Lower lobe of right lung (tissue), 2 donors: ENCODE measurements around the gene SORCS1. TPM values are rescaled to one million over a fixed set of nuclear protein-coding genes. Genes with fewer than 3 reads are reported as not detected.

Experiments
- ATAC-seq, 2 donors: fragments of 200-7000 bp; cut with Tn5 transposase; one replicate each; pipeline ENCODE4 v1.9.1; 2020 to 2022; ENCODE audit warnings: mild to moderate bottlenecking in 2 of 2, moderate library complexity in 2 of 2
- DNase-seq: peaks from one replicate; pipeline ENCODE4 v3.0.0-alpha.2; 2020
- H3K27ac ChIP-seq: fragments of 200-600 bp; one replicate; pipeline ENCODE4 v1.8.0; 2022
- H3K27me3 ChIP-seq: fragments of 200-600 bp; one replicate; pipeline ENCODE4 v1.8.0; 2022; ENCODE audit warnings: low read depth
- H3K36me3 ChIP-seq: fragments of 200-600 bp; one replicate; pipeline ENCODE4 v1.8.0; 2022; ENCODE audit warnings: mild to moderate bottlenecking
- H3K4me1 ChIP-seq: fragments of 200-600 bp; one replicate; pipeline ENCODE4 v1.8.0; 2022
- H3K4me3 ChIP-seq: fragments of 200-600 bp; one replicate; pipeline ENCODE4 v1.8.0; 2022; ENCODE audit warnings: mild to moderate bottlenecking
- H3K9me3 ChIP-seq: fragments of 200-600 bp; one replicate; pipeline ENCODE4 v1.8.0; 2022
- intact Hi-C: fragments of 100-400 bp; cut with DNase I; formaldehyde crosslinking; loops from one replicate; pipeline ENCODE4 v1.11.0; 2022
- total RNA-seq: library from RNA; stranded (reverse); fragmentation: NEBNext Ultra II Directional; extraction: Animal tissue kit (Norgen Biotek cat#: 25700); gene quantifications from one replicate; pipeline ENCODE4 v1.2.1, GENCODE V29; 2021
- TF ChIP-seq, protein P1 (sequence below): fragments of 200-600 bp; IDR thresholded peaks from one replicate; pipeline ENCODE4 v1.8.0; 2022; ENCODE audit warnings: antibody characterized with exemption, mild to moderate bottlenecking
- donor health status: DM: no; HTN: yes; CAD: no; lungs with severe emphysema.

The SORCS1 gene
- total RNA-seq, 1 donor from 2014 or later: 0.15 TPM

DNA sequence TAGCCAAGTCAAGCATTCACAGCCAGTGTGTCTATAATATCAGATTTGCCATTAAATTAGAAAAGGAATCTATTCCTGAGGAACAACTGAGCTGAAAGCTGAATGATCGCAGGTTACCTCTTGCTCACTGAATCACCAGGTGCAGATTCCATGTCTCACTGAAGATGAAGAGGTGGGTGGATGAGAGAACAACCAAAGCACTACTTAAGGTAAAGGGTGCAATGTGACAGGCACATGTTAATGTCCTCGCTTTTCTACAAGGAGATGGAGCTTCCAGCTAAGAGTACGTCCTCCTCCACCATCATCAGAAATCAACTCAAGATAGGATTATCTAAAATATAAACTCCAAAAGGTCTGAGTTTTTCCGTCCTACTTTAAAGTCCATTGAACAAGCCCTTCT is 4.6 kb downstream of the SORCS1 start:
- Histone ChIP-seq H3K36me3 (no peaks in the 10 kb centered on the region), H3K4me3 (no peak overlapping the region), H3K4me1 (no peaks in the 10 kb centered on the region), H3K9me3 (no peaks in the 10 kb centered on the region), H3K27me3 (peaks cover 15% of the 10 kb centered on the region), H3K27ac (no peak overlapping the region)
- intact Hi-C loops: no loop called here
- no peak for DNase-seq
- TF ChIP-seq, protein P1, sequence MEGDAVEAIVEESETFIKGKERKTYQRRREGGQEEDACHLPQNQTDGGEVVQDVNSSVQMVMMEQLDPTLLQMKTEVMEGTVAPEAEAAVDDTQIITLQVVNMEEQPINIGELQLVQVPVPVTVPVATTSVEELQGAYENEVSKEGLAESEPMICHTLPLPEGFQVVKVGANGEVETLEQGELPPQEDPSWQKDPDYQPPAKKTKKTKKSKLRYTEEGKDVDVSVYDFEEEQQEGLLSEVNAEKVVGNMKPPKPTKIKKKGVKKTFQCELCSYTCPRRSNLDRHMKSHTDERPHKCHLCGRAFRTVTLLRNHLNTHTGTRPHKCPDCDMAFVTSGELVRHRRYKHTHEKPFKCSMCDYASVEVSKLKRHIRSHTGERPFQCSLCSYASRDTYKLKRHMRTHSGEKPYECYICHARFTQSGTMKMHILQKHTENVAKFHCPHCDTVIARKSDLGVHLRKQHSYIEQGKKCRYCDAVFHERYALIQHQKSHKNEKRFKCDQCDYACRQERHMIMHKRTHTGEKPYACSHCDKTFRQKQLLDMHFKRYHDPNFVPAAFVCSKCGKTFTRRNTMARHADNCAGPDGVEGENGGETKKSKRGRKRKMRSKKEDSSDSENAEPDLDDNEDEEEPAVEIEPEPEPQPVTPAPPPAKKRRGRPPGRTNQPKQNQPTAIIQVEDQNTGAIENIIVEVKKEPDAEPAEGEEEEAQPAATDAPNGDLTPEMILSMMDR: no peak
- no peak for ATAC-seq

DNA sequence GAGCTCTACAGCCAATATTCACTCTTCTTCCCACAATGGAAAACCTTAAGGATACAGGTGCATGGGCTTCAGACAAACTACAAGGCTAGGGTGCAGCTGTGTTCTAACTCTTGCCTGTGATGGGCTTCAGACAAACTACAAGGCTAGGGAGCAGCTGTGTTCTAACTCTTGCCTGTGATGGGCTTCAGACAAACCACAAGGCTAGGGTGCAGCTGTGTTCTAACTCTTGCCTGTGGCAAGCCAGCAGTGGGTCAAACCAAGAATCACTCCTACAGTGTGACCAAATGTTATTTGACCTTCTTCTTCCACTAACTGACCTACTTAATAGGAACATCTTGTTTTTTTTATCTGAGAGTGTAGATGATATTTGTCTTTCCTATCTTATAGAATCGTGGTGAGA is 7.4 kb downstream of the SORCS1 start:
- peaks cover 4% of the 10 kb centered on the region for H3K27me3 ChIP-seq
- TF ChIP-seq, protein P1: no peak
- DNase-seq (no peak), ATAC-seq (no peak)
- H3K9me3 ChIP-seq: no peaks in the 10 kb centered on the region
- intact Hi-C loops: no loop called here
- H3K36me3 ChIP-seq: no peaks in the 10 kb centered on the region
- no peak overlapping the region for H3K27ac ChIP-seq
- no peak overlapping the region for H3K4me3 ChIP-seq
- no peaks in the 10 kb centered on the region for H3K4me1 ChIP-seq

DNA sequence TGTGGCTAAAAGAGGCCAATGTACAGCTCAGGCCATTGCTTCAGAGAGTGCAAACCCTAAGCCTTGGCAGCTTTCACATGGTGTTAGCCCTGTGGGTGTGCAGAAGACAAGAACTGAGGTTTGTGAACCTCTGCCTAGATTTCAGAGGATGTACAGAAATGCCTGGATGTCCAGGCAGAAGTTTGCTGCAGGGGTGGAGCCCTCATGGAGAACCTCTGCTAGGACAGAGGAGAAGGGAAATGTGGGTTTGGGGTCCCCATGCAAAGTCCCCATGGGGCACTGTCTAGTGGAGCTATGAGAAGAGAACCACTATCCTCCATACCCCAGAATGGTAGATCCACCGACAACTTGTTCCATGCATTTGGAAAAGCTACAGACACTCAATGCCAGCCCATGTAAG is 12.4 kb downstream of the SORCS1 start:
- no peaks in the 10 kb centered on the region for H3K27me3 ChIP-seq
- no peaks in the 10 kb centered on the region for H3K9me3 ChIP-seq
- ATAC-seq (no peak), DNase-seq (no peak)
- H3K36me3 ChIP-seq: no peaks in the 10 kb centered on the region
- no peaks in the 10 kb centered on the region for H3K4me1 ChIP-seq
- no peak overlapping the region for H3K4me3 ChIP-seq
- TF ChIP-seq, protein P1: no peak
- no peak overlapping the region for H3K27ac ChIP-seq
- intact Hi-C loops: no loop called here

DNA sequence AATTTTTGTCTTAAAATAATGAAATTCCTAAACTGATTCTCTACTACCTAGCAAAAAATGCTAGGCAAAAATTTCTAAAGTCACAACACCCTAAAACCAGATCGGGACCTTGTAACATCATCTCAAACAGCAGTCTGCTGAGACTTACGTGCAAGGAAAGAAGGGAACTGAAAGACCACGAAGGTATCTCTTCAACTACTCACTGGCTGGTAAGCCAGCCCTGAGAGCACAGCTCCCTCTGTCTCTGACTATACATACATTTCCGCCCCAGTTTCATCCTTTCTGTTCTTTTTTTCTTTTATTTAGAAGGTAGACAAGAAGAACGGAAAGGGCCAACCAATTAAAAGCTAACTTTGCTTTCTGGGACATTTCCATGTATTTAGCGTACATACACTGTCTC is 15.6 kb downstream of the SORCS1 start:
- H3K4me3 ChIP-seq: no peak overlapping the region
- no peaks in the 10 kb centered on the region for H3K36me3 ChIP-seq
- intact Hi-C loops: no loop called here
- ATAC-seq: no peak
- H3K27ac ChIP-seq: no peak overlapping the region
- DNase-seq: no peak
- H3K4me1 ChIP-seq: no peaks in the 10 kb centered on the region
- H3K9me3 ChIP-seq: no peaks in the 10 kb centered on the region
- TF ChIP-seq, protein P1: no peak
- H3K27me3 ChIP-seq: no peaks in the 10 kb centered on the region

DNA sequence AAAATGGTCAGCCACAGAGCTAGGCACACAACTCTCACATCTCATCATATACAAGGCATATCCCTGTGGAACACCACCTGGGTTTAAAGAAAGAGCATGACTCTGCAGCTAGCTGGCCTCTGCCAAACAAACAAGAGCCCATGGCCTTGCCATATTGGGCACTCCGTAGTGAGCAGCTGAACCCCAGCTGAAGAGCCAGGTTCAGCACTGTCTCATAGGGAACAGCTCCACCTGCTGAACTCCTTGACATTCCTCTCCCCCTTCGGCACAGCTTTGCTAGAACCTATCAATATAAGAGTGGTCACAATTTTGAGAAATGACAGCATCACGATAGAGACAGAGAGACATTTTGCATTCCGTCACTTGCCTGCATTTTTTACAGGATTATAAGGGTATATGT is 20.0 kb downstream of the SORCS1 start:
- H3K27ac ChIP-seq: no peak overlapping the region
- no peaks in the 10 kb centered on the region for H3K36me3 ChIP-seq
- H3K9me3 ChIP-seq: no peaks in the 10 kb centered on the region
- no peaks in the 10 kb centered on the region for H3K27me3 ChIP-seq
- intact Hi-C loops: no loop called here
- H3K4me1 ChIP-seq: no peaks in the 10 kb centered on the region
- ATAC-seq: no peak
- TF ChIP-seq, protein P1: no peak
- H3K4me3 ChIP-seq: no peak overlapping the region
- no peak for DNase-seq

DNA sequence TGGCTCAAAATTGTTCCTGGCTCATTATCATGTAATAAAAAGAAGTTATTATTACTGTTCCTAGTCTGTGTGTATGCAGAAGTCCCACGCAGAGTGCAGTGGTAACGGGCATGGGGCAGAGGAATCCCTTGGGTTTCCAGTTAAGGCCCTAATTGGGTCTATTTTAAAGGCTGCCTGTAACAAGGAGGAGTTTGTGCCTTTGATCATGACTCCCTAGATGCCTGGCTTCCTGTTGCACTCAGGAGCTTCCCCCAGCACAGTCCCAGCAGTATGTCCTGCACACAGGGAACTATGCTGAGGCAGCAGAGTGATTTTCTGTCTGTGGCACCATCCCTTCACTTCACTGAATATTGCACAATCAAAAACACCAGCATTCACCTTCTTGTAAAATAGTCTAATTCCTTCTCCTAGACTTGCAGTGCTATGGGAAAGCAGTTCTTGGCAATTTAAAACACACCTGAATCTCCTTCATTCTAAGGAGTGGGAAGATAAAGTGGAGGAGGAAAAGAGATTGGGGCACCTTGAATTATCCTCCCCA is 22.9 kb downstream of the SORCS1 start:
- no peak overlapping the region for H3K27ac ChIP-seq
- no peak for ATAC-seq
- no peaks in the 10 kb centered on the region for H3K9me3 ChIP-seq
- intact Hi-C loops: no loop called here
- H3K4me1 ChIP-seq: no peaks in the 10 kb centered on the region
- TF ChIP-seq, protein P1: no peak
- H3K4me3 ChIP-seq: no peak overlapping the region
- H3K36me3 ChIP-seq: no peaks in the 10 kb centered on the region
- no peak for DNase-seq
- no peaks in the 10 kb centered on the region for H3K27me3 ChIP-seq
